Stimulated activated CD8-positive, alpha-beta memory T cell treated with anti-CD3 and anti-CD28 coated beads, Interleukin-7, amount 100 ng/mL, for 48 hours (primary cell): ENCODE data around the gene NTN4.
"Not testable (repeated sequence)": the region's sequence is repeated elsewhere in the genome, so short reads cannot be mapped to it uniquely, and the experiment has no call there.

Experiments
- DNase-seq, 2 donors: peaks; one replicate each; pipeline ENCODE4 v3.0.0-alpha.2; 2020; ENCODE audit warnings: low read depth in 1 of 2; ENCODE audit errors: extremely low read depth in 1 of 2

The NTN4 gene

DNA sequence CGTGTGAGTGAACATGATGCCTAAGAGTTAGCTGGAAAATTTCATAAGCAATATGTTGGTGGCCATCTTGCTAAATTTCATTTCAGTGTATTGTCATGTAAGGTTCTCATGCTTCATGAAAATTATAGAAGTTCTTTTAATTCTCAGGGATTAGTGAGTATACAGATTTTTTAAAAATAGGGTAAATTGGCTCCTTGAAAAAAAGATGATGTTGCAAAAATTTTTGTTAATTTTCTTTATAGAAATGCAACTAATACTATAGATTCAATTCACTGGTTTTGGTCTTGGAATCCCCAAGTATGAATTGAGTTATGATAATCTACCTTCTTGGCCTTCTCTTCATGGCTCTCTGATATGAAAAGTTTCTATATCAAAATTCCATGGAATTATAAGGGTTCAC is 75.4 kb downstream of the NTN4 start:
- DNase-seq, result no peak

GRCh38 chr12:95712269-95712668 is 78.3 kb downstream of the NTN4 start:
- no peak for DNase-seq

- DNase-seq, result no peak
Observed at GRCh38 chr12:95710386-95710785, 80.2 kb downstream of the NTN4 start.

GRCh38 chr12:95709152-95709551 is 81.4 kb downstream of the NTN4 start:
- DNase-seq, result no peak

GRCh38 chr12:95705143-95705542 is 85.4 kb downstream of the NTN4 start:
- DNase-seq, result no peak

- DNase-seq, result no peak
Observed at GRCh38 chr12:95703986-95704385, 86.6 kb downstream of the NTN4 start.

- DNase-seq, result no peak
Observed at GRCh38 chr12:95701722-95702418, 88.7 kb downstream of the NTN4 start.

- no peak for DNase-seq
Observed at GRCh38 chr12:95701275-95701674, 89.3 kb downstream of the NTN4 start.

GRCh38 chr12:95700316-95700785 is 90.2 kb downstream of the NTN4 start:
- DNase-seq, result peak in 1 of 2 donors; percentile 1

GRCh38 chr12:95699579-95699978 is 91.0 kb downstream of the NTN4 start:
- no peak for DNase-seq

GRCh38 chr12:95694136-95694535 is 96.4 kb downstream of the NTN4 start:
- DNase-seq, result no peak

DNA sequence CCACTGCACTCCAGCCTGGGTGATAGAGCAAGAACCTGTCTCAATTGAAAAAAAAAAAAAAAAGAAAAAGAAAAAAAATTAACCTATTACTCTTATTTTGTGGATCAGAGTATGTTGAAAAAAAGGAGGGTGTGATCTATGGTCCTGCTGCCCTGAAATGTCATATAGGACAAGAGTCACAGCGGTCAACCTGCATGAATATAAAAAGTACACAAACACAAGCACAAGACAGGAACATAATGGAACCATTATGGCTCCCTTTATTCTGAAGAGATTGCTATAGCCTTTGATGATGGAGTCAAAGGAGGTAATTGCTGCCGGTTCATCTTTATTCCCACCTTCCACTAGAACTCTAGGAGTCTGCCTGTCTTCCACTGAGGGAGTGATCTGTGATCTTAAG is 96.9 kb downstream of the NTN4 start:
- DNase-seq, result no peak

- no peak for DNase-seq
Observed at GRCh38 chr12:95690861-95691635, 99.5 kb downstream of the NTN4 start.

DNA sequence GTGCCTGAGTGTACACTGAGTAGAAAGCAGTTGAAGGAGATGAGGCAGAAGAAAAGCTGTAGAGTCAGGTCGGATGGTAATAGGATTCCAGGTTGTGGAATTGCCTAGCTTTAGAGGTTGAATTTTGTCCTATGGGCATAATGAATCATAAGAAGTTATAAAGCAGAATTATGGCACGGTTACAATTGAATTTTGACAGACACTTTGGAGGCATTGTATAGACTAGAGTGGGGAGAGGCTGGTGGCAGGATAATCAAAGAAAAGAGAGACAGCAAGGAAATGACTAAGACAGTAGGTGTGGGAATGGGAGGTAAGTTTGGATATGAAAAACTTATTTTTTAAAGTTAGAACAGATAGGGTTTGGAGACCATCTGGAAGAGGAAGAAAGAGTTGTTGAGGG is 102.6 kb downstream of the NTN4 start:
- no peak for DNase-seq

DNA sequence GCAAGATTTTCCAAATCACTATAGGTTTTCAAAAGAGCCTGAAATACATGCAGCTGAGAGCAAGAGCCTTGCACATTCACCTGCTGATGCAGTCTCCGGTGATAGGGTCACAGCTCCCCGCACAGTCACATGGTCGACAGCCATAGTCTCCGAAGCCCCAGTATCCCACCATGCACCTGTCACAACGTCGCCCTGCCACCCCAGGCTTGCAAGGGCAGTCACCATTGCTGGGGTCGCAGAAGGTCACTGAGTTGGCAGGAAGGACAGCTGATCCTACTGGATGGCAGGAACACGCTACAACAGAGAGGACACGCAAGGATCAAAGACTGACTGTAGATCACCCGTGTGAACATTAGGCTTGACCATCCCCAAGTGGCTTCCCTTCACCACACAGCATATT is 107.1 kb downstream of the NTN4 start:
- no peak for DNase-seq

DNA sequence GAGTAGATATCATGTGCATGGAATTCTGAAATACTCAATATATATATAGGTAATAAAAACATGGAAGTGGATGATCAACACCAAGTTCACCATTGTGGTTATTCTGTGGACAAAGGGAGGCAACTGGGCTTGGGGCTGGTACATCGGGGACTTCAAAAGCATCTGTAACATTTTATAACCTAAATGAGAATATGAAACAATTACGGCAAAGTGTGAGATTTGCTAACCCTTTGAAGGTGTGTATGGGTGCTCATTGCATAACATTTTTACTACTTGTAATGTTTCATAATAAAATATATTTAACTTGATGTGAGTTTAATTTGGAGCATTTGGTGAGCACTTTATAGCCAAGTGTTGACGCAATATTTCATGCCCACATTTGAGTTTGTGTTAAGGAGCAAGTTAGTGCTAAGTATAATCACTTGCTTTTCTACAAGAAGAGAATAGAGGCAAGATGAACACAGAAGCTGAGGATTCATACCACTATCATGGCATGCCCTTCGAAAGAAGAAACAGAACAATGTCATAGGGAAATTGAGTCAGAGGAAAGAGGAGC is 109.3 kb downstream of the NTN4 start:
- no peak for DNase-seq

- no peak for DNase-seq
Observed at GRCh38 chr12:95678684-95679083, 111.9 kb downstream of the NTN4 start.

GRCh38 chr12:95677782-95678181 is 112.8 kb downstream of the NTN4 start:
- not testable (repeated sequence) for DNase-seq

DNA sequence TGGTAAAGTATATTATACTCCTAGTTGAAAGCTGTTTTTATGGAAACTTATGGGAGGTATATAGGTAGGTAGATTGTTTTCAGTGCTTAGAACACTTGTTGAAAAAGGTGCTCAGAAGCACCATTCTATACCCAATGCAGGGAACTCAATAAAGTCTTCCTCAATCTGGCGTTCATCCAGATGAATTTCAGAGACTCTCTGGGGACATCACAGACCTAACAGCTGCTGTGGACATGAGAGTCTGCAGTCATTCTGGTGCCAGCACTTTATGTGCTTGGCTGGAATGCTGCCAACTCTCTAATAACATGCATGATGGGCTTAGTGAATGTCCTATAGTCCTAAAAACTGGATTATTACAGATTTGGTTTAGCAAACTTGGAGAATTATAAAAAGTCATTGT is 115.9 kb downstream of the NTN4 start:
- DNase-seq, result no peak

DNA sequence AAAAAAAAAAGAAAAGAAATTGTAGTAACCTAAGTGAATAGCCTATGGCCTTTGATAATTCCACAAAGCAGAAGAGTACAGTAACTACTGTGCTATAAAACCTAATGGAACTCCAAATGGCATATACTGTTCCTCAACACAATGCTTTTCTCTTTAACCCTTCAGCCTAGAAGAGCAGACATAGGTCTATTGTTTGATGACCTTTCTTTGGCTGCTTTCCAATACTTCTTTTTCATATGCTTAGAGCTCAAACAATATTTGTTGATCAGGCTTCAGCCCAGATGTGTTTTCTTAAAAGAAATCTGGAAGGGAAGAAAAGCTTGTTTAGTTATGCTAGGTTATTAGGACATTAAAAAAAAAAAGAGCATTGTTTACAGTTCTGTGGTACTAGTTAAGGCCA is 116.4 kb downstream of the NTN4 start:
- DNase-seq, result no peak

DNA sequence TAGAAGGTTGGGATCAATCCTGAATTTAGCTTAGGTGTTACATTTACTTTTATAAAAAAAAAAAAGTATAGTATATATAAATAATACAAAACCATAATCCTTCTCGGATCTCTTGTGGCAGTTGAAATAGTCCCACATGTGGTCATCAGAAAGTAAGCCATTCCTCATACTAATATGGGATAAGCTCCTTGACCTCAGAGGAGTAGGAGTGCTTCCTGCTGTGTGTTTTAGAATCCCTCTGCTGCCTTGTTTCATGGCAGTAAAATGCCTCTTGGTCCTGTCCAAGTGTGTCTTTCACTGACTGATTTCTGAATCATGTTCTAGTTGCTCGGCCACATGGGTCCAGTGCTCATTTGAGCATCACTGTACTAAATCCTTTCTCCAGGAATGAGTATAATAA is 117.0 kb downstream of the NTN4 start:
- DNase-seq, result no peak

DNA sequence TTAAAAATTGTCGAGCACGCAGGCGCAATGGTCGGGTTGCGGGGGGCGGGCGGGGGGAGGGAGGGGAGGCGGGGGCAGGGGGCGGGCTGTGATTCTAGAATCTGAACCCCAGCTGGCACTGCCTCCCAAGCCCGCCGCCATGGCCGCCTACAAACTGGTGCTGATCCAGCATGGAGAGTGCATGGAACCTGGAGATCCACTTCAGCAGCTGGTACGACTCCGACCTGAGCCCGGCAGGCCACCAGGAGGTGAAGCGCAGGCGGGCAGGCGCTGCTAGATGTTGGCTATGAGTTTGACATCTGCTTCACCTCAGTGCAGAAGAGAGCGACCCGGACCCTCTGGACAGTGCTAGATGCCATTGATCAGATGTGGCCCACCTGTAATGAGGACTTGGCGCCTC is 118.4 kb downstream of the NTN4 start:
- DNase-seq, result no peak
